HG02884 (cell line): ENCODE results near the gene FOXD1.

Experiments used
- ATAC-seq: cut with Tn5 transposase; IDR thresholded peaks from one replicate; pipeline ENCODE4 v1.9.1; 2021; ENCODE audit warnings: mild to moderate bottlenecking, moderate library complexity; ENCODE audit not compliant: unreplicated experiment

FOXD1 gene

DNA sequence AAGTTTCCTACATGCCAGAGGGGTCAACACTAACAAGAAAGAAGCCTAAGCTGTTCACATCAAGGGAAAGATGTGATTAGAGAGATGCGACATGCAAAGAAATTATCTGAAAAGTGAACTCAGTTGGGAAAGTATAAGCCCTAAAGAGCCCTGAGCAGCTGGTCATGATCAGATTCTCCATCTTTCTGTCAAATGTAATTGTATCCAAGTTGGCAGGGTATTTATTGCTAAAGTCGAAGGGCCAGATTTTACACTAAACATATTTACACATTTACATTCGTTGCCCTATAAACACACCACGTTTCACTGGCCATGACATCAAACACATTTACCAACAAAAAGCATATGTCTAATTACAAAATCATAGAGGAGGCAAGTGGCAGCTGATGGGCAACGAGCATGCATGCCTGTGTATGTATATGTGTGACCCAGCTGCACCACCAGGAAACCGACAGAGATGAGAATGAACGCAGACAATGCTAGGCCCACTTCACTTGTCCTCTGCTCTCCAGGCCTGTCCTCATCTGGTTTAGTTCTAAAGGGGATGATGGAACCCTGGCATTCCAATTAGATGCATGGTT is 6.3 kb downstream of the FOXD1 start:
- ATAC-seq, result no peak

GRCh38 chr5:73441378-73441777 is 7.2 kb downstream of the FOXD1 start:
- ATAC-seq, result no peak

DNA sequence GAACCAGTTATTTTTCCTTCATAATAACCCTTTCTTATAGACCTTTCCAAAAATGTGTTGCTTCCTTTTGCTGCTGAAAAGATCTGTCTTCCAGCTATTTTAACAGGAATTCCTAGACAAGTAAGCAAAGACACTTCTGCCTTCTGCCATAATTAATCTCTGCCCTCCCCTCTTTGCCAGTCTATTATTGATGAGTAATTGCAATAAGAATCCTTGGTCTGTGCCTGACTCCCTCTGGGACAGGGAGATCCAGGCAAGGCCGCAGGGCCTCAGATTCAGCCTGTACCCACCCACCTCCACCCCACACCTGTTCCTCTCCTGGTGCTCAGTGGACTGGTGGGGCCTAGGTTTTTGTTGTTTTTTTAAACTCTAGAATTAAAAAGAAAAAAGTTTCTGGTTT is 8.3 kb downstream of the FOXD1 start:
- no peak for ATAC-seq

GRCh38 chr5:73438645-73439470 is 9.7 kb downstream of the FOXD1 start:
- ATAC-seq, result no peak

DNA sequence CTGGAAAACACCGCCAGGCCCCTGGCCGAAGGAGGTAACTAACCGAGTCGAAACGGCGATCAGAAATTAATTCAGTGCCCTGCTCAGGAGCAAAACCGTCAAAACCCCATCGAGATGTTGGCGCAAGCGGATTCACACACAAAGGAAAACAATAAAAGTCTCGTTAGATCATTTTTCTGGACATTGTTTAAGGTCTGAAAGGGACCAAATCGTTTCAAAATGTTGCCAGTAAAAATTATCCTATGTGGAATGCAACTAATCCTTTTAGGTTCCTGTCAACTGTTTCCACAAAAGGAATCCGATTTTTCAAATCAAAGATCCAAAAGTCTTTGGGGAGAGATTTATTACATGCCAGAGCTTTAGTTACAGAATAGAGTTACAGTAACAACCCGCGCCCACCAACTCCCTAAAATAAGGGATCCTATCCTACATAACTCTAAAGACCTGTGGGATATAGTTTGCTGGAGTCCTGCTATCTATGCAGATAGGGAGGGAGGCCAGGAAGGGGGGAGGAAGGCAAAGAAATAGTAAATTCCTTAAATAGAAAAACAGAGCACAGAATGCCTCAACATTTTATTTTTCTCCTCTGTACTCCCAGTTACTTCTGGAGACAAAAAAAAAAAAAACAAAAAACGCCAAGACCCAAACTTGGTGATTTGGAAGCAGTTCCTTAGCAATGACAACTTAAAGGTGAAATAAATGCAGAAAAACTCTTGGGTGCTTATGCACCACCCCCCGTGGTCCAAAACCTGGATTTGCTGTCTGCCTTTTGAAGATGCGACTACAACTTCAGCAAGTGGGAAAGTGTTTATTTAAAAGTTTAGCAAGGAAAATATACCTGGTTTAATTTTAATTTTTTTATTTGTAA is 10.6 kb downstream of the FOXD1 start:
- no peak for ATAC-seq

DNA sequence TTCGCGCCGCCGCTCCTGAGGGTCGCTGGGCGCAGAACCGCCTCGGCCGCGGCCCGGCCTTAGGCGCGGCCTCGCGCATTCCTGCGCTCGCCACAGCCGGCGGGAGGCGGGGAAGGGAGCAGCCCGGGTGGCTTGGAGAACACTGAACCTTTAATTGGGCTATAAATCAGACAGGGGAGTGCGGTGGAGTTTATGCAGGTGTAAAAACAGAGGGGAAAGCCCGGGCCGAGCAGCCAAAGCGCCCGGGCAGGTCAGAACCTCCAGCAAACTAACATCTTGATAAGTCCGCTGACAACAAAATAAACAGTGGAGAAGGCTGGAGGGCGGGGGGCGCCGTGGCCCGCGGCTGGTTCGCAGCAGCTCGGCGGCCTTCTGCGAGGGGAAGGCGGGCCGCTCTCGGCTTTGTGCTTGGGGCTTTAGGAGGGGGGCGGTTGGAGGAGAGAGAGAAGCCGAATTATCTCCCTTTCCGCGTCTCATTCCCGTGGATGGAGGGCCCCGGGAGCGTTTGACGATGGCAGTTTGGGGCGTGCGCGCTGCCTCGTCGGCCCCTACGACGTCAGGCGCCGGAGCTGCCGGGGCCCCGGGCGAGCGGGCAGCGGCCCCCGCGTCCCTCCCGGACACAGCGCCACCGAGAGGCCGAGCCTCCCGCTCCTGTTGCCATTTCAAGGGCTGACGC is 11.3 kb downstream of the FOXD1 start:
- no peak for ATAC-seq

- ATAC-seq, result no peak
Observed at GRCh38 chr5:73436535-73437100, 12.0 kb downstream of the FOXD1 start.

DNA sequence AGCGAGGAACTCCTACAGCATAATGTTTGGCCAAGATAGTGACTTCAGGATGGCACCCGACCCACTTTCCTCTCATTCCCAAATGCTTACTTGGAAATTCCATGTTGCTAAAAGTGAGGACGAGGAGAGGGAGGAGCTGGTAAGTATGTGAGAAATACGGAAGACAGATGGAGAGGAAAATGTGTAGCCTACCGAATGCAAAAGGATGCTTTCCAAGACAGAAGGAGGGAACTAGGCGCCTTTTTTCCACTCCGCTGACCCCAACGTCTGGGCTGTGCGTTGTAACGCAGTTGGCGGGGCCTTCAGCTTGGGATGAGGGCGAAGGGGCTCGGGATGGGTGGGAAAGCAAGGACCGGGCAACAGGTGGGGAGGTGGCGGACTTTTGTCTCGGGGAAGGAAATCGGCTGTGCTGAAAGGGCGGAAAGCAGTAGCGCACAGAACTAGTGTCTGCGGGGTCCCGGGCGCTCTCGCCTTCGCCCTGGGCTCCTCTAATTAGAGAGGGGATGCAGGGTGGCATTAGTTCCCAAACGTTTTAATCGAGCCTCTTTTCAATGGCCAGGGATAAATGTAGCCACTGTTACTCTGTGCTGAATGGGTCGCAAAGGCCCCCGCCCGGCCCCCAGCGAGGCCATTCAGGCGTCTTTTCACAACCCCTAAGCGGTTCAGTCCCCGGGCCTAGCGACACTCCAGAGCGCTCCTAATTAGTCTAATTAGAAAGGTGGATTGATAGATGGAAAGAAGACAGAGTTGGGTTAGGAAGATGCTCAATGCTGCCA is 12.6 kb downstream of the FOXD1 start:
- no peak for ATAC-seq

DNA sequence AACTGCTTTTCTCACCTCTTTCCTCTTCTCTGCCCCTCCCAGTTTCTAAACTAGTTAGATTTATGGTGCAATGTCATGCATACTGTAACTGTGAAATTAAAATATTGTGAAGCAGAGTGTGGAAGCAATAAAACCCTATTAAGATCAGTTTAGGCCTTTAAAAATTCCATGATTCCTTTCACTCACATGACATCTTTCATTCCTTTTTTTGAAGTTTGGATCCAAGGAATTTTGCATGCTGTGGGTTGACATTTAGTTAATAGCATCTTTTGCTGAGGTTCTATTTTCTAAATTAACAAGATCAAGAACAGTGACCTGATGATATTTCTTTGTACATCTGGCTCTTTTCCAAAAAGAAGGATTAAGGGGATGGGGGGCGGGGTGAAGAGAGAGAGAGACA is 13.7 kb downstream of the FOXD1 start:
- no peak for ATAC-seq

GRCh38 chr5:73434461-73434860 is 14.1 kb downstream of the FOXD1 start:
- ATAC-seq, result no peak

- ATAC-seq, result no peak
Observed at GRCh38 chr5:73433982-73434342, 14.6 kb downstream of the FOXD1 start.

GRCh38 chr5:73433272-73433981 is 15.2 kb downstream of the FOXD1 start:
- ATAC-seq, result no peak

DNA sequence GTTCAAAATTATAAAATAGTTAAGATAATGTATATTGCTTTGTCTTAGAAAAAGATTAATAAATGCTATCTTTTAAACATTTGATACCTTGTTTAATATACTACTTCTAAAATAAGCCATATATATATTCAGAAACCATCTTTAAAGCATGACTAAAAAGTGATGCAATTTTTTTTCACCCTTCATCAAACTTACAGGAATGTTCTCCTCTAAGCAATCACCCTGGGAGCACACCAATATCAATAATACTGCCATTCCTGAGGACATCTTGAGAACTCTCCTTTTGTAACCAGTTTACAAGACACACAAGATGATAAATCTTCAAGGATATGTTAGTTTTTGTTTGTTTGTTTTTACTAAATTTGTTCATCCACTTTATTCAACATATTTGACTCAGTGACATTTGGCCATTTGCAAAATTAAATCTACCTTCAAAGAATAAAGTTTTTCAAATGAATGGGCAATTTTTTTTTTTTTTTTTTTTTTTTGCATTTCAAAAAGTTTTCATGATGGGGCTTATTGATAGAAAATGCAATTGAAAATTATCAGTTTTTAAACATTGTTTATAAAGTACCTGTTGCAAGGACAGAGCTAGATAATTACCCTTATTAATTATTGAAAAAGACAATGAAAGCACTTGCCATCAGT is 17.2 kb downstream of the FOXD1 start:
- no peak for ATAC-seq

DNA sequence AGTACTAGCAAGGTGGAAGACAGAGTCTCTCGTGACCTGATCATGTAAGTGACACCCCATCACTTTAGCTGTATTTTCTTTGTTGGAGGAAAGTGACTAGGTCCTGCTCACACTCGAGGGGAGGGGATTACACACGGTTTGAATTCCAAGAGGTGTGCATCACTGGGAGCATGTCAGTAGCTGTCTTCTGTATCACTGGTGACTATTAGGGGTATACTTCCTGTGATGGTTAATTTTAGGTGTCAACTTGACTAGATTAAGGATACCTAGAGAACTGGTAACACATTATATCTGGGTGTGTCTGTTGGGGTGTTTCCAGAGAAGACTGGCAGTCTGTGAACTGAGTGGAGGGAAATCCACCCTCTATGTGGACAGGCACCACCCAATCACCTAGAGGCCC is 22.5 kb downstream of the FOXD1 start:
- ATAC-seq, result no peak

DNA sequence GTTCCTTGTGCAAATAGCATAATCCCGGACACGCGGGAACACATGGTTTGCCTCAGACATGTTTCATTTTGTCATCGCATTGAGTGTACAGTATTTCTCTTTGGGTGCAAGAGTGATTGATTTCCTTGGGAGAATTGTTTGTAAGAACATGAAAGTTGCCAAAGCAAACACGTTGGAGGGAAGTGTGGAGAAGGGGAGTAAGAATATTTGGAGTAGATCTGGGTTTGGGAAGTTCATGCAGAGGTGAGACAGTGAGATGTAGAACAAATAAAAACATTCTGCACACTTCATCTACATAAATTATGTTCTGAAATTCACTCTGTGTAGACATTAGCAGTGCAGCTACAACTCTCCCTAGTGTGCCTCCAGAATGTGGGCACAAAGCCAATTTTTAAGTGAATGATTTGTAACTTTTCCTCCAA is 24.0 kb downstream of the FOXD1 start:
- ATAC-seq, result no peak

GRCh38 chr5:73422164-73422563 is 26.4 kb downstream of the FOXD1 start:
- ATAC-seq, result no peak

GRCh38 chr5:73420666-73421065 is 27.9 kb downstream of the FOXD1 start:
- no peak for ATAC-seq

DNA sequence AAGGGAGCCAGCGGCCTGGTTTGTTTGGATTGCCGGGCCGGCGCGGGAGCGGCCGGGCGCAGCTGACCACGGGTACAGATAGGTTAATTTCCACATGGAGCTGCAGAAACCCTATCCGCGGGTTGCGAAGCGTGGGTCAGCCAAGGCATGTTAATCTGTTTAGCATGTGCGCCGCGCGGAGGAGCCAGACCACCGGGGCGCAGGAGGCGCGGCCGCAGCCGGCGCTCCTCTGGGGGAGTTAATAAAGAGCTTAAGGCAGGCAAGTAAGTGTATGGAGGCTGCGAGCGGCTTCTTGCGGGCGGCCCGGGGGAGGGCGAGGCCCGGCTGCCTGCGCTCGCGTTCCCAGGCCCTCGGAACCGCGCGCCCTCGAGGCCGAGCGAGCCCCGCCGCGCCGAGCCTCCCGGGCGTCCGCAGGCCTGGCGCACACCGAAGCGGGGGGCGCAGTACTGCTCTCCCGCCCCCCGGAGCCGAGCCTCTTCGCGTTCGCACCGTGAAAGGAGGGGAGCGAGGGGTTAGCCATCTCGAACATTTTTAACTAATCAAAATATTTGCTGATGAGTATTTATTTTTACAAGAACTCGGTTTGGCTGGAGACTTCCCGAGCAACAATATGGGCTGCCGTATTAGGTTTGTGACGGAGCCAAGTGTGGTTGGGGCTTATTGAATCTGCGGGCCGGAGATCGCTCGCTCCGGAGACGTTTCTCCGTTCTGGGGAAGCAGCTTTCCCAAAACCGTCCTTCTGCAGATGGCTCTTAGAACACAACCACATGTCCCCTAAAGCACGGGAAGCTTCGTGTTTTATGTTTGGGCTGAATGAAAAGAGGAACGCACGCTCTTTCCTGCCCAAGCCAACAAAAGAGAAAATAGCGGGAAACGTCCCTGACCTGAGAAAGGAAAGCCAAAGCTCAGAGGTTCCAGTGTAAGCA is 28.8 kb downstream of the FOXD1 start:
- ATAC-seq, result no peak
